GM12878 (cell line): ENCODE data around the gene HRG. TPM values are rescaled to one million over a fixed set of nuclear protein-coding genes. Genes with fewer than 3 reads are reported as not detected.

ENCODE experiments used
- ATAC-seq: fragments of 200-7000 bp; cut with Tn5 transposase; 3 replicates; pipeline ENCODE4 v1.9.1; 2020; ENCODE audit warnings: mild to moderate bottlenecking, moderate library complexity
- BruUV-seq: library from RNA; stranded (reverse); fragments of 400-500 nt; replicated peaks from 2 replicates; lab custom pipeline; 2021; lab: Mats Ljungman, UMichigan
- CTCF ChIA-PET: fragments of 300-600 bp; sonication (Branson Sonifier 250); formaldehyde crosslinking; extraction: SDS; loops from one replicate; lab custom pipeline; 2021; ENCODE audit warnings: inconsistent platforms; lab: Yijun Ruan, JAX
- POLR2A ChIA-PET: fragments of 350-600 bp; formaldehyde crosslinking; extraction: SDS; loops from one replicate; lab custom pipeline; 2021; ENCODE audit warnings: inconsistent platforms; lab: Charles Lee
- RAD21 ChIA-PET: fragments of 300-600 bp; sonication (Branson Sonifier 250); formaldehyde crosslinking; loops from one replicate; lab custom pipeline; 2023; ENCODE audit warnings: antibody characterized with exemption; ENCODE audit not compliant: unreplicated experiment; lab: Charles Lee
- SMC1A ChIA-PET: fragments of 300-600 bp; sonication (Branson Sonifier 250); formaldehyde crosslinking; loops from one replicate; lab custom pipeline; 2023; ENCODE audit not compliant: unreplicated experiment, uncharacterized antibody; lab: Charles Lee
- DNase-seq: peaks from one replicate; pipeline ENCODE4 v3.0.0-alpha.2; 2011; ENCODE audit warnings: low read depth, low spot score
- FAIRE-seq: peaks from 3 replicates; lab custom pipeline; 2011; peaks lifted over from hg19 to GRCh38; lab: Jason Lieb, UNC
- H2AFZ ChIP-seq: 2 replicates; pipeline ENCODE4 v1.6.0; 2011; ENCODE audit warnings: low read depth, low read length, control low read depth; ENCODE audit not compliant: control insufficient read depth
- H3K27ac ChIP-seq: 2 replicates; pipeline ENCODE4 v1.5.1; 2011; ENCODE audit warnings: control low read depth; ENCODE audit not compliant: control insufficient read depth, insufficient read depth
- H3K27me3 ChIP-seq, 2 experiments: replicated peaks in 1 of 2; 2 replicates each; pipeline versions ENCODE4 v1.6.0 to v1.6.1; 2011; ENCODE audit warnings: low read length in 1 of 2; ENCODE audit not compliant: control insufficient read depth in 2 of 2, insufficient read depth in 2 of 2
- H3K36me3 ChIP-seq, 2 experiments: 2 replicates each; pipeline ENCODE4 v1.5.1; 2011; ENCODE audit warnings: low read length in 1 of 2; ENCODE audit not compliant: control insufficient read depth in 2 of 2, insufficient read depth in 2 of 2
- H3K4me1 ChIP-seq: 2 replicates; pipeline ENCODE4 v1.6.1; 2011; ENCODE audit warnings: mild to moderate bottlenecking, low read length, moderate library complexity, mixed read lengths; ENCODE audit not compliant: control insufficient read depth, insufficient read depth
- H3K4me2 ChIP-seq: 2 replicates; pipeline ENCODE4 v1.6.0; 2011; ENCODE audit warnings: control low read depth; ENCODE audit not compliant: control insufficient read depth, insufficient read depth
- H3K4me3 ChIP-seq: fragments of 200-600 bp; sonication (generic); 2 replicates; pipeline ENCODE4 v1.5.1; 2016
- H3K79me2 ChIP-seq: 2 replicates; pipeline ENCODE4 v1.6.0; 2011; ENCODE audit warnings: low read length; ENCODE audit not compliant: control insufficient read depth, insufficient read depth
- H3K9ac ChIP-seq: 2 replicates; pipeline ENCODE4 v1.8.0; 2011; ENCODE audit warnings: low read length, control low read depth, mixed read lengths; ENCODE audit not compliant: control insufficient read depth, insufficient read depth
- H3K9me3 ChIP-seq: replicated peaks from 3 replicates; pipeline ENCODE4 v1.5.1; 2011; ENCODE audit warnings: mild to moderate bottlenecking, low read length; ENCODE audit not compliant: control insufficient read depth, insufficient read depth
- H4K20me1 ChIP-seq: 2 replicates; pipeline ENCODE4 v1.6.0; 2011; ENCODE audit not compliant: control insufficient read depth, insufficient read depth
- CBX5 ChIP-seq: sonication (generic); IDR thresholded peaks from 2 replicates; pipeline ENCODE4 v1.6.1; 2016; ENCODE audit warnings: low read depth, moderate library complexity, mild to moderate bottlenecking, inconsistent platforms
- EED ChIP-seq: sonication (generic); IDR thresholded peaks from 2 replicates; pipeline ENCODE4 v1.6.1; 2016; ENCODE audit warnings: antibody characterized with exemption, low read depth
- HDGF ChIP-seq: fragments of 450-650 bp; IDR thresholded peaks from 2 replicates; pipeline ENCODE4 v1.6.1; 2016; ENCODE audit warnings: antibody characterized with exemption
- RBBP5 ChIP-seq: fragments of 200-600 bp; sonication (generic); conservative IDR thresholded peaks from 2 replicates; pipeline ENCODE4 v1.6.1; 2016
- SIX5 ChIP-seq: IDR thresholded peaks from 2 replicates; pipeline ENCODE4 v1.6.1; 2011; ENCODE audit warnings: mild to moderate bottlenecking, low read depth, low read length, moderate library complexity; ENCODE audit not compliant: severe bottlenecking
- SP1 ChIP-seq: IDR thresholded peaks from one replicate; pipeline ENCODE4 v1.6.1; 2011; ENCODE audit warnings: low read depth, low read length
- STAT3 ChIP-seq: IDR thresholded peaks from 2 replicates; pipeline ENCODE4 v1.6.1; 2011; ENCODE audit warnings: low read depth, low read length, improper control_type of control experiment
- WGBS: methylation state at CpG from one replicate; pipeline ENCODE4 v1.1.6; 2016; ENCODE audit warnings: low lambda C conversion rate; ENCODE audit not compliant: insufficient replicate concordance, insufficient coverage; ENCODE audit errors: missing lambda C conversion rate; 5-methylcytosine and 5-hydroxymethylcytosine counted together
- in situ Hi-C: fragments of 300-500 bp; cut with MboI; formaldehyde crosslinking; loops from 9 replicates; pipeline ENCODE4 v1.14.3; 2018; ENCODE audit warnings: mixed read lengths
- intact Hi-C: fragments of 100-400 bp; cut with micrococcal nuclease; formaldehyde crosslinking; loops from one replicate; pipeline ENCODE4 v1.14.2; 2022; ENCODE audit not compliant: unreplicated experiment
- polyA plus RNA-seq, 11 experiments: library from polyadenylated mRNA; depleted of rRNA in 4 of 11; unstranded in 6 of 11; stranded (reverse) in 5 of 11; fragments of >200 nt; fragmentation: Nextera tagmentation in 4 of 11; fragmentation: Illumina TruSeq in 1 of 11; extraction: Ambion mirVana in 4 of 11; extraction: Trizol in 1 of 11; gene quantifications; 1 replicate in 1 of 11; 2 replicates in 10 of 11; pipeline versions ENCODE4 v1.2.1 to v1.2.3, GENCODE V29; 2011 to 2016; ENCODE audit warnings: inconsistent platforms in 2 of 11, missing spikeins in 2 of 11, low read depth in 1 of 11
- total RNA-seq, 4 experiments: library from RNA; depleted of rRNA in 3 of 4; stranded (reverse); fragments of >200 nt in 3 of 4; fragmentation: Illumina TruSeq in 1 of 4; extraction: Trizol in 1 of 4; gene quantifications; 2 replicates each; pipeline versions ENCODE4 v1.2.1 to v1.2.3, GENCODE V29; 2013 to 2021
- TF ChIP-seq, protein P1 (sequence below): IDR thresholded peaks from 2 replicates; pipeline ENCODE4 v1.6.1; 2012; ENCODE audit warnings: low read length, inconsistent platforms
- TF ChIP-seq, protein P2 (sequence below): fragments of 450-650 bp; IDR thresholded peaks from 2 replicates; pipeline ENCODE4 v1.6.1; 2018; ENCODE audit warnings: borderline replicate concordance, mild to moderate bottlenecking; ENCODE audit not compliant: partially characterized antibody
- TF ChIP-seq, protein P3 (sequence below): IDR thresholded peaks from 2 replicates; pipeline ENCODE4 v1.6.1; 2011; ENCODE audit warnings: borderline replicate concordance, low read depth, mild to moderate bottlenecking, moderate library complexity, low read length; ENCODE audit not compliant: insufficient read depth, poor library complexity, severe bottlenecking

Gene HRG
- total and polyA plus RNA-seq, 10 of the 15 experiments (the other 5 are each of a cell fraction or from before 2014, with no cell fraction given) = 0.21 TPM; not detected in 9

DNA sequence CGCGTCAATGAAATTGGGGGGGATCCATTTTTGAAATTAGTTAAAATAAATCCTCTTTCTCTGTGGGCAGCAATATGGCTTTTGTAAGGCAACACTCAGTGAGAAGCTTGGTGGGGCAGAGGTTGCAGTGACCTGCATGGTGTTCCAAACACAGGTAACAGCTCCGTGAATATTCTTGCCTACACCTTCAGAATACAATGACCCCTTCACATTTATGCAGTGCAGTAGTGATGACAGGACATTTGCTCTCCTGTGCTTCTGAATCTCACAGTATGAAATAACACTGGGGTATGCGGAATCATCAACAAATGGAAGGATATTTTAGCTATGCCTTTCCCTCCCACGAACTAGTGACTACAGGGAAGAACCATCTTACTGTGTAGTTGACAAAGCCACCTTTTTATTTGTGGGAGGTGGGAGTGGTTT is 46.0 kb upstream of the HRG start (continued):
- TF ChIP-seq, protein P1, sequence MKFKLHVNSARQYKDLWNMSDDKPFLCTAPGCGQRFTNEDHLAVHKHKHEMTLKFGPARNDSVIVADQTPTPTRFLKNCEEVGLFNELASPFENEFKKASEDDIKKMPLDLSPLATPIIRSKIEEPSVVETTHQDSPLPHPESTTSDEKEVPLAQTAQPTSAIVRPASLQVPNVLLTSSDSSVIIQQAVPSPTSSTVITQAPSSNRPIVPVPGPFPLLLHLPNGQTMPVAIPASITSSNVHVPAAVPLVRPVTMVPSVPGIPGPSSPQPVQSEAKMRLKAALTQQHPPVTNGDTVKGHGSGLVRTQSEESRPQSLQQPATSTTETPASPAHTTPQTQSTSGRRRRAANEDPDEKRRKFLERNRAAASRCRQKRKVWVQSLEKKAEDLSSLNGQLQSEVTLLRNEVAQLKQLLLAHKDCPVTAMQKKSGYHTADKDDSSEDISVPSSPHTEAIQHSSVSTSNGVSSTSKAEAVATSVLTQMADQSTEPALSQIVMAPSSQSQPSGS = no peak
- TF ChIP-seq EED (no peak), CBX5 (no peak), SIX5 (no peak)
- TF ChIP-seq, protein P2, sequence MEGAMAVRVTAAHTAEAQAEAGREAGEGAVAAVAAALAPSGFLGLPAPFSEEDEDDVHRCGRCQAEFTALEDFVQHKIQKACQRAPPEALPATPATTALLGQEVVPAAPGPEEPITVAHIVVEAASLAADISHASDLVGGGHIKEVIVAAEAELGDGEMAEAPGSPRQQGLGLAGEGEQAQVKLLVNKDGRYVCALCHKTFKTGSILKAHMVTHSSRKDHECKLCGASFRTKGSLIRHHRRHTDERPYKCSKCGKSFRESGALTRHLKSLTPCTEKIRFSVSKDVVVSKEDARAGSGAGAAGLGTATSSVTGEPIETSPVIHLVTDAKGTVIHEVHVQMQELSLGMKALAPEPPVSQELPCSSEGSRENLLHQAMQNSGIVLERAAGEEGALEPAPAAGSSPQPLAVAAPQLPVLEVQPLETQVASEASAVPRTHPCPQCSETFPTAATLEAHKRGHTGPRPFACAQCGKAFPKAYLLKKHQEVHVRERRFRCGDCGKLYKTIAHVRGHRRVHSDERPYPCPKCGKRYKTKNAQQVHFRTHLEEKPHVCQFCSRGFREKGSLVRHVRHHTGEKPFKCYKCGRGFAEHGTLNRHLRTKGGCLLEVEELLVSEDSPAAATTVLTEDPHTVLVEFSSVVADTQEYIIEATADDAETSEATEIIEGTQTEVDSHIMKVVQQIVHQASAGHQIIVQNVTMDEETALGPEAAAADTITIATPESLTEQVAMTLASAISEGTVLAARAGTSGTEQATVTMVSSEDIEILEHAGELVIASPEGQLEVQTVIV = no peak

- Histone ChIP-seq H3K9ac (no peak overlapping the region), H3K27ac (no peak overlapping the region), H4K20me1 (no peaks in the 10 kb centered on the region), H3K4me3 (no peak overlapping the region), H3K79me2 (no peaks in the 10 kb centered on the region), H2AFZ (no peak overlapping the region), H3K9me3 (no peaks in the 10 kb centered on the region), H3K4me2 (no peak overlapping the region), H3K36me3 (no peaks in the 10 kb centered on the region), H3K4me1 (peaks cover 4% of the 10 kb centered on the region), H3K27me3 (no peaks in the 10 kb centered on the region; a peak in 3 of 4 replicates)
- no TSS peak for BruUV-seq
- RAD21 ChIA-PET = no interaction called here
- in situ Hi-C loops = no loop called here
- intact Hi-C loops = no loop called here
- TF ChIP-seq, protein P3, sequence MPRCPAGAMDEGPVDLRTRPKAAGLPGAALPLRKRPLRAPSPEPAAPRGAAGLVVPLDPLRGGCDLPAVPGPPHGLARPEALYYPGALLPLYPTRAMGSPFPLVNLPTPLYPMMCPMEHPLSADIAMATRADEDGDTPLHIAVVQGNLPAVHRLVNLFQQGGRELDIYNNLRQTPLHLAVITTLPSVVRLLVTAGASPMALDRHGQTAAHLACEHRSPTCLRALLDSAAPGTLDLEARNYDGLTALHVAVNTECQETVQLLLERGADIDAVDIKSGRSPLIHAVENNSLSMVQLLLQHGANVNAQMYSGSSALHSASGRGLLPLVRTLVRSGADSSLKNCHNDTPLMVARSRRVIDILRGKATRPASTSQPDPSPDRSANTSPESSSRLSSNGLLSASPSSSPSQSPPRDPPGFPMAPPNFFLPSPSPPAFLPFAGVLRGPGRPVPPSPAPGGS = peak; percentile 29
- TF ChIP-seq RBBP5 = no peak
- no peak for TF ChIP-seq STAT3
- TF ChIP-seq SP1 = no peak
- no peak for TF ChIP-seq HDGF
- 64% methylated on average over 17 of the region's 17 CpGs for WGBS
- SMC1A ChIA-PET = no interaction called here
- DNase-seq (no peak), FAIRE-seq (no peak), ATAC-seq (no peak)
- CTCF ChIA-PET = interaction anchor here (0.5 to 2.0 kb wide), 5 partner anchors 12 to 1306 kb away, joined by 3 to 5 read pairs (median 4); no protein-coding TSS in a partner anchor
- POLR2A ChIA-PET = no interaction called here
Observed at GRCh38 chr3:186620213-186621092, 45.4 kb upstream of the HRG start.
